GM21528 (cell line): ENCODE results near the gene CDH12.
"Not testable (repeated sequence)": the region's sequence is repeated elsewhere in the genome, so short reads cannot be mapped to it uniquely, and the experiment has no call there.

Source experiments
- ATAC-seq: cut with Tn5 transposase; IDR thresholded peaks from one replicate; pipeline ENCODE4 v1.9.1; 2021; ENCODE audit warnings: mild to moderate bottlenecking, moderate library complexity; ENCODE audit not compliant: unreplicated experiment, low FRiP score

CDH12 gene

GRCh38 chr5:22663134-22663533 lies 190.0 kb downstream of the CDH12 start:
- no peak for ATAC-seq

GRCh38 chr5:22662391-22662790 lies 190.8 kb downstream of the CDH12 start:
- no peak for ATAC-seq

- ATAC-seq, result no peak
Measured at GRCh38 chr5:22651355-22651754, 201.8 kb downstream of the CDH12 start.

DNA sequence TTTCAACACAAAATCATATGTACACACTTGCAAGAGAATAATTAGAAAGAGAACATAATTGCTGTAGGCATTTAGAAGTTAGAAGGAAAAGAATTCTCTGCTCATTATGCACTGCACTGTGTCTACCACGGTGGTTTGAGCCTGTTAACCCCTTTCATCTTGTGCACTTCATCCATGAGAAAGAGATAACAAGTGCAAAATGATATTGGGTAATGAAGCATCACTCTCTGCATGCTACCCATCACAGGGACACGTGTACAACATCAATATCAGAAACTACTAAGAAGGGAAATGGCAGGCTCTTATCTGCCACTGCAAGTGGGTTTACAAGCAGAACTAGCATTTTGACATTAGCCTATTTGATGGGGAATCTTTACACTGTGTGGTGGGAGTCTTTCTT lies 202.6 kb downstream of the CDH12 start:
- no peak for ATAC-seq

DNA sequence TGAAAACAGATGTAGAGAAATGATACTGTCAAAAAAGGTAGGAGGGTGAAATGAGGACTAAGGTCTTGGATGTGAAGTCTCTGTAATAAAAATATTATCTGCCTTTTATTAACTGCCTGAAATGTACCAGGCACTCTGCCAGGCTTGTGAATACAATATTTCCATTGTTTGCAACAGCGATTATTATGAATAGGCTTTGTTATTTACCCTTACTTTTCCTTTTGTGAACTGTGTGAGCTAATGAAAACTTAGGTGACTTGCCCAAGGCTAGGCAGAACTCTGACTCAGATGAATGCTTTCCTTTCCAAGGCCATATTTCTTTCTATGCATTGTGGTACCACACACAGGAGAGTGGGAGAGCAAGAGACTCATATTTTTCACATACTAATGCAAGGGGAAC lies 204.1 kb downstream of the CDH12 start:
- ATAC-seq, result no peak

DNA sequence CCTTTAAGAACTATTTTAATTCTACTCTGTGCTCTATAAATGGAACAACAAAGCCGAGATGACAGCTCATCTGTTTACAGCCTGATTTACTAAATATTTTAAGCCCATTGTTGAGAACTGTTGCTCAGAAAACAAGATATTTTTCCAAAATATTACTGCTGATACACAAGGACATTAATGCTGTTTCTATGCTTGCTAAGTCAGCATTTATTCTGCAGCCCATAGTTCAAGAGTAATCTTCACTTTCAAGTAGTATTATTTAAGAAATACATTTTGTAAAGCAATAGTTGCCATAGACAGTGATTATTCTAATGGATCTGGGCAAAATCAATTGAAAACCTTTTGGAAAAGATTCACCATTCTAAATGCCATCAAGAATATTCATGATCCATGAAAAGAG lies 208.3 kb downstream of the CDH12 start:
- ATAC-seq, result no peak

GRCh38 chr5:22643356-22643755 lies 209.8 kb downstream of the CDH12 start:
- no peak for ATAC-seq

- ATAC-seq, result no peak
Measured at GRCh38 chr5:22631683-22632082, 221.5 kb downstream of the CDH12 start.

GRCh38 chr5:22627029-22627428 lies 226.1 kb downstream of the CDH12 start:
- ATAC-seq, result no peak

- no peak for ATAC-seq
Measured at GRCh38 chr5:22625451-22625850, 227.7 kb downstream of the CDH12 start.

- no peak for ATAC-seq
Measured at GRCh38 chr5:22621084-22621483, 232.1 kb downstream of the CDH12 start.

- no peak for ATAC-seq
Measured at GRCh38 chr5:22615964-22616363, 237.2 kb downstream of the CDH12 start.

DNA sequence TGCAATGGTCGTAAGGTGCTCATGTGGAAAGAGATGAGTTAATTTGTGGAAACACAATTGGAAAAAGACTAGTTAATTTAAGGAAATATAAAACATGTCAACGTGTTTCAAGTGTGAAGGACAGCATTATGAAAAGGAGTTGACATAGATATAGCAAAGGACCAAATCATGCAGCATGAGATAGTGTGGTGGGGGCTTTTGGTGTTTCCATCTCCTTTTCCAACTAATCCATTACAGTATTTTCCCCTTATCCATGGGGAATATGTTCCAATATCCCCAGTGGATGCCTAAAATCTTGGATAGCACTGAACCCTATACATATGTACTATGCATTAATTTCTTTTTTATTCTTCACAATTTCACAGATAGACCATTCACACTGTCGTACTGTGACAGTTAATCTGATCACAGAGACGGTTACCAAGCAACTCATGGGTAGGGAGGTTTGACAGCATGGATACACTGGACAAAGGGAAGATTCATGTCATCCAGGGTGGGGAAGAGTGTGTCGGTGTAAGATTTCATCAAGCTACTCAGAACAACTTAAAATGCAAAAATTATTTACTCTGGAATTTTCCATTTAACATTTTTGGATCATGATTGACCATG lies 238.6 kb downstream of the CDH12 start:
- no peak for ATAC-seq

- no peak for ATAC-seq
Measured at GRCh38 chr5:22612928-22613327, 240.2 kb downstream of the CDH12 start.

DNA sequence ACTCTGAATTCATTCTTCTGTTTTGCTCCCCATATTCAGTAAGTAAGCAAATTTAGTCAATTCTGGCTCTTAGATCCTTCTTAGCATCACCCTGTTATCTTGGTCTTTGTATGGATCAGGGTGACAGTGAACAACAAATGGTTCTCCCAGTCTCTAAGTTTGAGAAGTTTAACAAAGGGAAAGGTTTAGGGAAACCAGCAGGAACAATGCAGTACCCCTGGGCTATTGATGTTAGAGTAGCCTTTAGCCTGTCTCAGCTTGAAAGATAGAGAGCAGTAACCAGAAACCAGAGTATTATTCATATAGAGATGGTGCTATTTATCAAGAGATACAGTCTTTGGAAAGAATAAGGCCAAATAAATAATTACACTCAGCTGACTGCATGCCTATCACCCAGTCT lies 241.8 kb downstream of the CDH12 start:
- no peak for ATAC-seq

- ATAC-seq, result not testable (repeated sequence)
Measured at GRCh38 chr5:22607498-22607897, 245.6 kb downstream of the CDH12 start.

GRCh38 chr5:22605473-22605872 lies 247.7 kb downstream of the CDH12 start:
- ATAC-seq, result no peak

DNA sequence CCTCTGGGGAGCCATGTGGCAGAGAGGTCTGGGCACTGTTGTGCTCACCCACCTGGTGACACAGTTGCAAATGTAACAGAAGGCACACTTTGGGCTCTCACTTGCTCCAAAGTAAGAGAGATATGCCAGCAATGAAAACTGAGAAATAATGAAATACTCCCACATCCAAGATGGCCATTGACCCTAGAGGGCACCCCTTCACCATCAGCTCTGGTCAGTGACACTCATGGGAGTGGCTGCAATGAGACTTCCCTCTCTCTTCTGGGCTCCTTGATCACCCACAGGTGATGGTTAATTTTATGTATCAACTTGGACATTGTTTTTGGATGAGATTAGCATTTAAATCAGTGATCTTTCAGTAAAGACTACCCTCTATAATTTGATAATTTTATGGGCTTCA lies 248.4 kb downstream of the CDH12 start:
- ATAC-seq, result no peak

GRCh38 chr5:22598796-22599195 lies 254.3 kb downstream of the CDH12 start:
- no peak for ATAC-seq

DNA sequence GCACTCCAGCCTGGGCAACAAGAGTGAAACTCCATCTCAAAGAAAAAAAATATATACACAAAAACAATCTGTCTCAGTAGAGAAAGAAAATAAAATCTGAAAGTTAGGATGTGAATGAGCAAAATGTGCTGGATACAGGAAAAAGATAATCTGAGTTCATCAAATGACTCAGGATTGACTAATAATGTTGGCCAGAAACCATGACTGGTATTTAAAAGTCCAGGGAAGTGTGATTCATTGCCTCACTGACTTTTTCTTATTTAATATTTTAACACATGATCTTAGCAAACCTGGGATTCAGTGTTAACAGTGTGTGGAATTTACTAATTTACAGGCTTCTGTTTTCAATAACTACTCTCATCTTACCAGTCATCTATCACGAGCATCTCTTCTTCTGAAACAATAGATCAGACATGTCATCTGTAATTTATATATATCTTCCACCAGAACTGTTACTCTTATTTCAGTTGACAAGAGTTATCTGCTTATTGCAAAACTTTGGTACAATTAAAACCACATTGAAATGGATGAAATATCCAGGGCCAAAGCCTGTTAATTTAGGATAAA lies 256.7 kb downstream of the CDH12 start:
- ATAC-seq, result no peak

- ATAC-seq, result no peak
Measured at GRCh38 chr5:22594491-22594890, 258.7 kb downstream of the CDH12 start.

DNA sequence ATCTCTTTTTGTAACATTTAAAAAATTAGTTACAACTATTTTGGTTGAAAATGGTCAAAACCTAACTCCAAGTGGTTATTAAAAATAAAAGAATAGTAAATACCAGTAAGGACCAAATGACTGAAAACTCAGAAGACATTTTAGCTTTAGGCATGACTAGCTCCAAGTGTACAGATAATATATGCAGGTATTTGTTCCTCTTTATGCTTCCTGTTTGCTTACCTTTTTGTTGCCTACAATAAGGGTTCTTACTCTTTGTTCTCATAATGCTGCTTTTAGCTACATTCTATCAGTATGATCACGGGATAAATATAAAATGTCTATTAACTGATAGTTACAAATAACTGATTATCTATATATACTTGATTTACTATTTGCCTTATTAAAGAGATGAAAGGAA lies 259.6 kb downstream of the CDH12 start:
- no peak for ATAC-seq

DNA sequence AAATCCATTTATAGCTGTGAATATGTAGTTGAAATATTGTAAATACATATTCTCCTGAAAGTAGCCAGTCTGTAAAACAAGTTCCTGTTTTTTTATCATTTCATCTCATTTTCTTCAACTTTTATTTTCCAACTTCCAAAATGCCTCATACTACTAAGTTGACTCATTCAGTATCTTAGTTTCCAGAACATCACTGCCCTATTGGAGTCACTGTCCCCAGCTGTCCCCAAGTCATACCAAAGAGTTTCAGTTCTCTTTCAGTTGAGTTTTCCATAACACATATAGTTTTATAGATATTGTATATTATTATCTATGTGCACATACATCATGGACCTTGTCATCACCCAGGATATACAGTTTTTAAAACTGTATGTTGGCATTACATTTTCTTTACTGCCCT lies 261.7 kb downstream of the CDH12 start:
- ATAC-seq, result no peak
